Suprapubic skin (tissue), 4 donors: Measurements from ENCODE around the gene L2HGDH. TPM values are rescaled to one million over a fixed set of nuclear protein-coding genes. Genes with fewer than 3 reads are reported as not detected.
"Not testable (repeated sequence)": the region's sequence is repeated elsewhere in the genome, so short reads cannot be mapped to it uniquely, and the experiment has no call there.

Experiments used
- DNase-seq, 2 donors: peaks; one replicate each; pipeline ENCODE4 v3.0.0-alpha.2; 2019; ENCODE audit warnings: low spot score in 2 of 2
- H3K27ac ChIP-seq: fragments of 200-600 bp; sonication (generic); one replicate; pipeline ENCODE4 v1.5.1; 2019
- H3K27me3 ChIP-seq: fragments of 200-600 bp; sonication (generic); one replicate; pipeline ENCODE4 v1.5.1; 2019
- H3K36me3 ChIP-seq: fragments of 200-600 bp; sonication (generic); one replicate; pipeline ENCODE4 v1.5.1; 2019
- H3K4me1 ChIP-seq: fragments of 200-600 bp; sonication (generic); one replicate; pipeline ENCODE4 v1.5.1; 2019
- H3K4me3 ChIP-seq: fragments of 200-600 bp; sonication (generic); one replicate; pipeline ENCODE4 v1.5.1; 2019; ENCODE audit warnings: mild to moderate bottlenecking
- H3K9me3 ChIP-seq: fragments of 200-600 bp; sonication (generic); one replicate; pipeline ENCODE4 v1.5.1; 2019
- CTCF ChIP-seq, 2 donors: fragments of 200-600 bp in 1 of 2; fragments of 450-650 bp in 1 of 2; sonication (generic) in 1 of 2; IDR thresholded peaks; one replicate each; pipeline ENCODE4 v1.5.1; 2016 to 2019; ENCODE audit warnings: antibody characterized with exemption in 2 of 2, mild to moderate bottlenecking in 1 of 2, moderate library complexity in 1 of 2
- EP300 ChIP-seq: sonication (generic); formaldehyde crosslinking; IDR thresholded peaks from one replicate; pipeline ENCODE4 v1.6.1; 2017; ENCODE audit warnings: antibody characterized with exemption
- POLR2A ChIP-seq, 2 donors: fragments of 450-650 bp; IDR thresholded peaks; one replicate each; pipeline ENCODE4 v1.6.1; 2017; ENCODE audit warnings: antibody characterized with exemption in 2 of 2, mild to moderate bottlenecking in 2 of 2, moderate library complexity in 2 of 2
- POLR2AphosphoS5 ChIP-seq, 3 donors: sonication (generic); formaldehyde crosslinking; IDR thresholded peaks; one replicate each; pipeline ENCODE4 v1.6.1; 2017; ENCODE audit warnings: antibody characterized with exemption in 3 of 3
- WGBS: methylation state at CpG from one replicate; pipeline ENCODE4 v1.1.5; 2018; 5-methylcytosine and 5-hydroxymethylcytosine counted together
- total RNA-seq, 4 donors: library from RNA; depleted of rRNA; stranded (reverse); fragments of >200 nt; gene quantifications; one replicate each; pipeline ENCODE4 v1.1.0, GENCODE V29; 2016

The L2HGDH gene
- total RNA-seq, 4 donors from 2014 or later: 6.8 to 11.0 (median 9.2) TPM

- Histone ChIP-seq H3K27ac (no peak overlapping the region), H3K4me1 (no peaks in the 10 kb centered on the region), H3K4me3 (no peak overlapping the region), H3K27me3 (no peaks in the 10 kb centered on the region), H3K36me3 (no peaks in the 10 kb centered on the region), H3K9me3 (no peaks in the 10 kb centered on the region)
- DNase-seq: no peak
- TF ChIP-seq EP300 (no peak), CTCF (IDR thresholded peaks at IDR 0.05) (no peak)
- WGBS: 54% methylated on average over 6 of the region's 6 CpGs
These were observed 45.1 kb upstream of the L2HGDH start for GRCh38 chr14:50357124-50357523.

GRCh38 chr14:50356283-50356682, 44.3 kb upstream of the L2HGDH start:
- WGBS: 70% methylated on average over 3 of the region's 3 CpGs
- H3K27me3 ChIP-seq: not testable (repeated sequence)

GRCh38 chr14:50355692-50356091, 43.7 kb upstream of the L2HGDH start:
- 88% methylated on average over 1 of the region's 1 CpG for WGBS
- Histone ChIP-seq H3K27me3 (no peaks in the 10 kb centered on the region), H3K4me1 (no peaks in the 10 kb centered on the region), H3K9me3 (no peaks in the 10 kb centered on the region), H3K4me3 (no peak overlapping the region), H3K36me3 (no peaks in the 10 kb centered on the region), H3K27ac (no peak overlapping the region)
- TF ChIP-seq CTCF (IDR thresholded peaks at IDR 0.05) (no peak), POLR2A (IDR thresholded peaks at IDR 0.05) (no peak), POLR2AphosphoS5 (IDR thresholded peaks at IDR 0.05) (no peak), EP300 (no peak)
- DNase-seq: no peak

More at GRCh38 chr14:50356283-50356682, 44.3 kb upstream of the L2HGDH start:
- H3K4me1 ChIP-seq, H3K9me3 ChIP-seq, DNase-seq, H3K4me3 ChIP-seq, H3K36me3 ChIP-seq, H3K27ac ChIP-seq: not testable (repeated sequence)

GRCh38 chr14:50354527-50354926, 42.5 kb upstream of the L2HGDH start:
- Histone ChIP-seq H3K4me1 (no peaks in the 10 kb centered on the region), H3K27ac (no peak overlapping the region), H3K4me3 (no peak overlapping the region), H3K9me3 (no peaks in the 10 kb centered on the region), H3K36me3 (no peaks in the 10 kb centered on the region), H3K27me3 (no peaks in the 10 kb centered on the region)
- TF ChIP-seq EP300 (no peak), CTCF (IDR thresholded peaks at IDR 0.05) (no peak), POLR2A (IDR thresholded peaks at IDR 0.05) (no peak), POLR2AphosphoS5 (IDR thresholded peaks at IDR 0.05) (no peak)
- no peak for DNase-seq
- WGBS: 0% methylated on average over 1 of the region's 1 CpG

- Histone ChIP-seq H3K27ac (no peak overlapping the region), H3K4me1 (peaks cover 4% of the 10 kb centered on the region), H3K9me3 (no peaks in the 10 kb centered on the region), H3K36me3 (no peaks in the 10 kb centered on the region), H3K4me3 (no peak overlapping the region), H3K27me3 (no peaks in the 10 kb centered on the region)
- TF ChIP-seq POLR2AphosphoS5 (IDR thresholded peaks at IDR 0.05): no peak
- no peak for TF ChIP-seq EP300
- no peak for TF ChIP-seq CTCF (IDR thresholded peaks at IDR 0.05)
- no peak for TF ChIP-seq POLR2A (IDR thresholded peaks at IDR 0.05)
- 72% methylated on average over 4 of the region's 4 CpGs for whole genome bisulfite sequencing
- DNase-seq: no peak
These were observed 41.1 kb upstream of the L2HGDH start for GRCh38 chr14:50353126-50353525.

GRCh38 chr14:50352584-50352983, 40.6 kb upstream of the L2HGDH start:
- H3K9me3 ChIP-seq: no peaks in the 10 kb centered on the region
- no peaks in the 10 kb centered on the region for H3K36me3 ChIP-seq
- no peak overlapping the region for H3K4me3 ChIP-seq
- no peaks in the 10 kb centered on the region for H3K27me3 ChIP-seq
- WGBS: 60% methylated on average over 4 of the region's 4 CpGs
- H3K27ac ChIP-seq: no peak overlapping the region
- no peak for DNase-seq
- H3K4me1 ChIP-seq: peaks cover 6% of the 10 kb centered on the region
- TF ChIP-seq POLR2A (IDR thresholded peaks at IDR 0.05) (no peak), CTCF (IDR thresholded peaks at IDR 0.05) (no peak), EP300 (no peak)
